CD4-positive, alpha-beta T cell (primary cell): ENCODE measurements around the gene B3GAT2. TPM values are rescaled to one million over a fixed set of nuclear protein-coding genes. Genes with fewer than 3 reads are reported as not detected.

Experiments used
- ATAC-seq: fragments of 200-7000 bp; cut with Tn5 transposase; one replicate; pipeline ENCODE4 v1.10.0; 2022; ENCODE audit warnings: mild to moderate bottlenecking; ENCODE audit not compliant: poor library complexity
- CTCF ChIA-PET: fragments of 350-600 bp; sonication (Branson Sonifier 250); formaldehyde crosslinking; loops from one replicate; lab custom pipeline; 2021; ENCODE audit warnings: antibody characterized with exemption, inconsistent platforms; lab: Charles Lee
- POLR2A ChIA-PET: fragments of 350-600 bp; sonication (Branson Sonifier 250); formaldehyde crosslinking; loops from one replicate; lab custom pipeline; 2021; ENCODE audit warnings: antibody characterized with exemption, inconsistent platforms; lab: Charles Lee
- DNase-seq, 14 experiments: peaks; one replicate each; pipeline ENCODE4 v3.0.0-alpha.2; 2013 to 2020; ENCODE audit warnings: mixed read lengths in 2 of 14
- H3K27ac ChIP-seq, 2 donors: one replicate each; pipeline versions ENCODE4 v1.5.1 to v1.7.0; 2013; ENCODE audit warnings: low read length in 2 of 2, low read depth in 1 of 2, mild to moderate bottlenecking in 1 of 2
- H3K27me3 ChIP-seq, 2 experiments: 1 replicate in 1 of 2; 2 replicates in 1 of 2; pipeline versions ENCODE4 v1.6.1 to v1.7.0; 2013; ENCODE audit warnings: low read length in 2 of 2, control low read depth in 1 of 2, mild to moderate bottlenecking in 1 of 2, moderate library complexity in 1 of 2; ENCODE audit not compliant: insufficient read depth in 2 of 2, control insufficient read depth in 1 of 2
- H3K36me3 ChIP-seq: one replicate; pipeline ENCODE4 v1.6.1; 2013; ENCODE audit warnings: low read length, control low read depth; ENCODE audit not compliant: insufficient read depth
- H3K4me1 ChIP-seq: one replicate; pipeline ENCODE4 v1.6.1; 2013; ENCODE audit warnings: low read length, control low read depth; ENCODE audit not compliant: insufficient read depth
- H3K4me3 ChIP-seq: one replicate; pipeline ENCODE4 v1.5.1; 2013; ENCODE audit warnings: mild to moderate bottlenecking, low read length, moderate library complexity
- H3K9me3 ChIP-seq, 2 experiments: 1 replicate in 1 of 2; 2 replicates in 1 of 2; pipeline versions ENCODE4 v1.6.1 to v1.7.0; 2013; ENCODE audit warnings: low read length in 2 of 2, mild to moderate bottlenecking in 2 of 2, control low read depth in 1 of 2, moderate library complexity in 1 of 2; ENCODE audit not compliant: control insufficient read depth in 1 of 2, insufficient read depth in 1 of 2
- H3K27ac Mint-ChIP-seq: one replicate; pipeline ENCODE4 v1.8.0; 2020; ENCODE audit warnings: mixed read lengths
- H3K27me3 Mint-ChIP-seq: one replicate; pipeline ENCODE4 v1.8.0; 2021; ENCODE audit warnings: mixed read lengths
- H3K36me3 Mint-ChIP-seq: one replicate; pipeline ENCODE4 v1.8.0; 2021; ENCODE audit warnings: low read depth, mixed read lengths
- H3K4me1 Mint-ChIP-seq: one replicate; pipeline ENCODE4 v1.8.0; 2021; ENCODE audit warnings: low read depth, mixed read lengths
- H3K4me3 Mint-ChIP-seq: one replicate; pipeline ENCODE4 v1.8.0; 2020; ENCODE audit warnings: mild to moderate bottlenecking, mixed read lengths
- H3K9me3 Mint-ChIP-seq: one replicate; pipeline ENCODE4 v1.8.0; 2020; ENCODE audit warnings: mixed read lengths
- intact Hi-C, 2 experiments: fragments of 100-400 bp; cut with DNase I in 1 of 2; cut with micrococcal nuclease in 1 of 2; formaldehyde crosslinking; loops; one replicate each; pipeline versions ENCODE4 v1.15.1 to v1.9.0; 2023 to 2025; cut with DNase I, micrococcal nuclease
- total RNA-seq, 174 experiments: library from RNA in 2 of 174; stranded (reverse) in 2 of 174; gene quantifications; one replicate each; pipeline ENCODE4 v1.2.3 and lab custom pipeline; 2021 to 2026
- TF ChIP-seq, protein P1 (sequence below): fragments of 200-600 bp; IDR thresholded peaks from one replicate; pipeline ENCODE4 v1.8.0; 2022; ENCODE audit warnings: antibody characterized with exemption, mild to moderate bottlenecking

Gene B3GAT2
- total RNA-seq, 2 experiments from 2014 or later, result not detected

DNA sequence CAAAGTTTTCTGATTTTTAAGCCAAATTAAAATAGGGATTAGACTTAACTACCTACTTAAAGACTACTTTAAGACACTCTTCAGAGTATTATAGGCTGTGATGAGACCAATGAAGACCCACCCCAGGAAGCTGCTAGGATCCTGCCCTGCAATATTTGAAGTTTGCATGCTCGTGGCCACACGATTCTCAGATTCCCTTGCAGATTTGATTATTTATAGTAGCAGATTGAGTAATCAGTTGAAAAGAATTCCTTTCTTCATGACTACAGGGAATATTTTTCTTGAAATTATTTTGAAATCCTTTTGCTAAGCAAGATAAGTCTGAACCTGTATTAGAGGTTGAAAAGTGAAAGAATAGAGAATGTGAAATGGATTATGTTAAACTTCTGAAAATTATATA lies 122.3 kb downstream of the B3GAT2 start:
- peaks cover 48% of the 10 kb centered on the region for H3K36me3 Mint-ChIP-seq
- H3K4me3 Mint-ChIP-seq, result no peak overlapping the region
- Histone ChIP-seq H3K27ac (no peak overlapping the region), H3K36me3 (peaks cover 3% of the 10 kb centered on the region), H3K4me1 (no peaks in the 10 kb centered on the region), H3K9me3 (no peaks in the 10 kb centered on the region), H3K4me3 (no peak overlapping the region), H3K27me3 (no peaks in the 10 kb centered on the region)
- POLR2A ChIA-PET, result no interaction called here
- DNase-seq (no peak), ATAC-seq (no peak)
- H3K27me3 Mint-ChIP-seq, result no peaks in the 10 kb centered on the region
- no peaks in the 10 kb centered on the region for H3K9me3 Mint-ChIP-seq
- intact Hi-C loops, result no loop called here
- CTCF ChIA-PET, result no interaction called here
- peaks cover 4% of the 10 kb centered on the region for H3K4me1 Mint-ChIP-seq
- H3K27ac Mint-ChIP-seq, result no peak overlapping the region
- TF ChIP-seq, protein P1, sequence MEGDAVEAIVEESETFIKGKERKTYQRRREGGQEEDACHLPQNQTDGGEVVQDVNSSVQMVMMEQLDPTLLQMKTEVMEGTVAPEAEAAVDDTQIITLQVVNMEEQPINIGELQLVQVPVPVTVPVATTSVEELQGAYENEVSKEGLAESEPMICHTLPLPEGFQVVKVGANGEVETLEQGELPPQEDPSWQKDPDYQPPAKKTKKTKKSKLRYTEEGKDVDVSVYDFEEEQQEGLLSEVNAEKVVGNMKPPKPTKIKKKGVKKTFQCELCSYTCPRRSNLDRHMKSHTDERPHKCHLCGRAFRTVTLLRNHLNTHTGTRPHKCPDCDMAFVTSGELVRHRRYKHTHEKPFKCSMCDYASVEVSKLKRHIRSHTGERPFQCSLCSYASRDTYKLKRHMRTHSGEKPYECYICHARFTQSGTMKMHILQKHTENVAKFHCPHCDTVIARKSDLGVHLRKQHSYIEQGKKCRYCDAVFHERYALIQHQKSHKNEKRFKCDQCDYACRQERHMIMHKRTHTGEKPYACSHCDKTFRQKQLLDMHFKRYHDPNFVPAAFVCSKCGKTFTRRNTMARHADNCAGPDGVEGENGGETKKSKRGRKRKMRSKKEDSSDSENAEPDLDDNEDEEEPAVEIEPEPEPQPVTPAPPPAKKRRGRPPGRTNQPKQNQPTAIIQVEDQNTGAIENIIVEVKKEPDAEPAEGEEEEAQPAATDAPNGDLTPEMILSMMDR, result no peak

DNA sequence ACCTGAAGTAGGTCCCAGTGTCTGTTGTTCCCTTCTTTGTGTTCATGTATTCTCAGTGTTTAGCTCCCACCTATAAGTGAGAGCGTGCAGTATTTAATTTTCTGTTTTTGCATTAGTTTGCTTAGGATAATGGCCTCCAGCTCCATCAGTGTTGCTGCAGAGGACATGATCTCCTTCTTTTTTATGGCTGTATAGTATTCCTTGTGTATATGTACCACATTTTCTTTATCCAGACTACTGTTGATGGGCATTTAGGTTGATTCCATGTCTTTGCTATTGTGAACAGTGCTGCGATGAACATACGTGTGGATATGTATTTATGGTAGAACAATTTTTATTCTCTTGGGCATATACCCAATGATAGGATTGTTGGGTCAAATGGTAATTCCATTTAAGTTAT lies 125.4 kb downstream of the B3GAT2 start:
- Mint-ChIP-seq H3K9me3 (no peaks in the 10 kb centered on the region), H3K27me3 (no peaks in the 10 kb centered on the region), H3K36me3 (peaks cover 25% of the 10 kb centered on the region), H3K4me1 (peaks cover 4% of the 10 kb centered on the region), H3K4me3 (no peak overlapping the region), H3K27ac (no peak overlapping the region)
- intact Hi-C loops, result no loop called here
- Histone ChIP-seq H3K27me3 (no peaks in the 10 kb centered on the region), H3K36me3 (no peaks in the 10 kb centered on the region), H3K4me3 (no peak overlapping the region), H3K9me3 (no peaks in the 10 kb centered on the region), H3K27ac (no peak overlapping the region), H3K4me1 (no peaks in the 10 kb centered on the region)
- CTCF ChIA-PET, result no interaction called here
- POLR2A ChIA-PET, result no interaction called here
- DNase-seq (no peak), ATAC-seq (no peak)
- TF ChIP-seq, protein P1, result no peak

DNA sequence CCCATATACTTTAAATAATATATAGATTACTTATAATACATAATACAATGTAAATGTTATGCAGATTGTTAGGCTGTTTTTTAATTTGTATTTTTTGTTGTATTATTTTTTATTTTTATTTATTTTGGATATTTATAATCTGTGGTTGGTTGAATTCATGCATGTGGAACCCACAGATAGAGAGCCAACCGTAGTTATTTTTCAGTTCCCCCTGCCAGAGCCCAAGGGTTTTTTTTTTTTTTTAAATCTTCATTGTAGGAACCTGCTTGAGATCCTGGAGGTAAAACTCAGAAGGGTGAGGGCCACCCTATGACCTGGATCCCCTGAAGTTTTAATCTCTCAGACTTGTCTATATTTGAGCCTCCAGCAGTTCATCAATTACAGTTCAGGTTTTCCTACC lies 133.2 kb downstream of the B3GAT2 start:
- Mint-ChIP-seq H3K27me3 (no peaks in the 10 kb centered on the region), H3K36me3 (peaks cover 43% of the 10 kb centered on the region), H3K9me3 (peaks cover 3% of the 10 kb centered on the region), H3K4me1 (no peaks in the 10 kb centered on the region), H3K4me3 (no peak overlapping the region), H3K27ac (no peak overlapping the region)
- no peaks in the 10 kb centered on the region for H3K4me1 ChIP-seq
- TF ChIP-seq, protein P1, result no peak
- H3K4me3 ChIP-seq, result no peak overlapping the region
- no peak overlapping the region for H3K27ac ChIP-seq
- H3K27me3 ChIP-seq, result no peaks in the 10 kb centered on the region
- no peak for ATAC-seq
- CTCF ChIA-PET, result no interaction called here
- peaks cover 0 to 12% of the 10 kb centered on the region in 2 experiments for H3K9me3 ChIP-seq
- POLR2A ChIA-PET, result interaction anchor here (0.5 kb wide), 2 partner anchors 31 to 382 kb away, joined by 3 to 4 read pairs; no protein-coding TSS in a partner anchor
- H3K36me3 ChIP-seq, result peaks cover 9% of the 10 kb centered on the region
- no peak for DNase-seq
- intact Hi-C loops, result no loop called here
